Chondrocyte (in vitro differentiated cells): Measurements from ENCODE around the gene MBNL2. TPM values are rescaled to one million over a fixed set of nuclear protein-coding genes. Genes with fewer than 3 reads are reported as not detected.

Experiments
- DNase-seq: peaks from one replicate; pipeline ENCODE4 v3.0.0; 2021; ENCODE audit warnings: mixed read lengths, low spot score
- H3K27ac Mint-ChIP-seq: one replicate; pipeline ENCODE4 v1.8.0; 2021; ENCODE audit warnings: mild to moderate bottlenecking, moderate library complexity, mixed read lengths; ENCODE audit not compliant: unreplicated experiment
- H3K27me3 Mint-ChIP-seq: 2 replicates; pipeline ENCODE4 v1.8.0; 2021; ENCODE audit warnings: low read depth, mixed read lengths
- H3K36me3 Mint-ChIP-seq: 2 replicates; pipeline ENCODE4 v1.8.0; 2021; ENCODE audit warnings: low read depth, mixed read lengths
- H3K4me1 Mint-ChIP-seq: 2 replicates; pipeline ENCODE4 v1.8.0; 2021; ENCODE audit warnings: low read depth, mild to moderate bottlenecking, mixed read lengths
- H3K4me3 Mint-ChIP-seq: one replicate; pipeline ENCODE4 v1.8.0; 2021; ENCODE audit warnings: mild to moderate bottlenecking, moderate library complexity, mixed read lengths; ENCODE audit not compliant: unreplicated experiment
- H3K9me3 Mint-ChIP-seq: 2 replicates; pipeline ENCODE4 v1.8.0; 2021; ENCODE audit warnings: low read depth, mixed read lengths
- CTCF ChIP-seq: fragments of 200-600 bp; sonication (generic); IDR thresholded peaks from 2 replicates; pipeline ENCODE4 v1.5.0; 2021; ENCODE audit warnings: antibody characterized with exemption, mild to moderate bottlenecking, moderate library complexity
- total RNA-seq: library from RNA; stranded (reverse); gene quantifications from 3 replicates; pipeline ENCODE4 v1.2.1, GENCODE V29; 2021

Gene MBNL2
- total RNA-seq, 1 donor from 2014 or later: 41.3 TPM

- H3K27ac Mint-ChIP-seq: peak overlapping the region; percentile 97
- H3K36me3 Mint-ChIP-seq: peaks cover 2% of the 10 kb centered on the region
- H3K4me3 Mint-ChIP-seq: peak overlapping the region; percentile 37
- H3K4me1 Mint-ChIP-seq: peaks cover 86% of the 10 kb centered on the region
- peak; percentile 49 for TF ChIP-seq CTCF
- no peak for DNase-seq
- H3K9me3 Mint-ChIP-seq: no peaks in the 10 kb centered on the region
- H3K27me3 Mint-ChIP-seq: no peaks in the 10 kb centered on the region
Measured at GRCh38 chr13:97257800-97258799, 36.0 kb downstream of the MBNL2 start.

GRCh38 chr13:97258801-97259200 is 36.7 kb downstream of the MBNL2 start:
- no peaks in the 10 kb centered on the region for H3K27me3 Mint-ChIP-seq
- TF ChIP-seq CTCF: no peak
- no peaks in the 10 kb centered on the region for H3K9me3 Mint-ChIP-seq
- peaks cover 84% of the 10 kb centered on the region for H3K4me1 Mint-ChIP-seq
- peak overlapping the region; percentile 97 for H3K27ac Mint-ChIP-seq
- no peak for DNase-seq
- peak overlapping the region; percentile 37 for H3K4me3 Mint-ChIP-seq
- H3K36me3 Mint-ChIP-seq: peaks cover 3% of the 10 kb centered on the region

GRCh38 chr13:97259410-97259797 is 37.3 kb downstream of the MBNL2 start:
- H3K27ac Mint-ChIP-seq: peak overlapping the region; percentile 97
- TF ChIP-seq CTCF: no peak
- H3K4me1 Mint-ChIP-seq: peaks cover 84% of the 10 kb centered on the region
- no peak for DNase-seq
- H3K36me3 Mint-ChIP-seq: peaks cover 3% of the 10 kb centered on the region
- H3K4me3 Mint-ChIP-seq: no peak overlapping the region
- no peaks in the 10 kb centered on the region for H3K9me3 Mint-ChIP-seq
- H3K27me3 Mint-ChIP-seq: no peaks in the 10 kb centered on the region

- H3K36me3 Mint-ChIP-seq: peaks cover 3% of the 10 kb centered on the region
- H3K4me3 Mint-ChIP-seq: no peak overlapping the region
- no peak for DNase-seq
- peak overlapping the region; percentile 97 for H3K27ac Mint-ChIP-seq
- H3K4me1 Mint-ChIP-seq: peaks cover 84% of the 10 kb centered on the region
- H3K27me3 Mint-ChIP-seq: no peaks in the 10 kb centered on the region
- H3K9me3 Mint-ChIP-seq: no peaks in the 10 kb centered on the region
- no peak for TF ChIP-seq CTCF
Measured at GRCh38 chr13:97259798-97260714, 37.9 kb downstream of the MBNL2 start.
